NT2/D1 (cell line): ENCODE data around the gene GTPBP3.

Experiments
- DNase-seq: peaks from one replicate; pipeline ENCODE4 v3.0.0-alpha.2; 2011; ENCODE audit warnings: low read depth, low spot score
- H3K27me3 ChIP-seq: 2 replicates; pipeline ENCODE4 v1.6.0; 2011; ENCODE audit warnings: mild to moderate bottlenecking; ENCODE audit not compliant: insufficient read length, insufficient read depth
- H3K36me3 ChIP-seq: 2 replicates; pipeline ENCODE4 v1.6.1; 2011; ENCODE audit warnings: mild to moderate bottlenecking, low read length, mixed read lengths; ENCODE audit not compliant: insufficient read depth, insufficient read length
- H3K4me1 ChIP-seq: 2 replicates; pipeline ENCODE4 v1.5.1; 2011; ENCODE audit not compliant: insufficient read depth, insufficient read length
- H3K4me3 ChIP-seq: 2 replicates; pipeline ENCODE4 v1.5.1; 2011; ENCODE audit warnings: low read depth; ENCODE audit not compliant: insufficient read length
- H3K9ac ChIP-seq: 2 replicates; pipeline ENCODE4 v1.6.0; 2011; ENCODE audit warnings: low read depth; ENCODE audit not compliant: insufficient read length
- H3K9me3 ChIP-seq: 2 replicates; pipeline ENCODE4 v1.5.1; 2011; ENCODE audit warnings: mild to moderate bottlenecking, low read length; ENCODE audit not compliant: insufficient read depth
- SUZ12 ChIP-seq: IDR thresholded peaks from 2 replicates; pipeline ENCODE4 v1.6.1; 2011; ENCODE audit not compliant: insufficient read length, insufficient read depth; ENCODE audit errors: extremely low read depth
- YY1 ChIP-seq: IDR thresholded peaks from 2 replicates; pipeline ENCODE4 v1.6.1; 2011; ENCODE audit not compliant: insufficient read length, insufficient read depth
- ZNF274 ChIP-seq: IDR thresholded peaks from 2 replicates; pipeline ENCODE4 v1.6.1; 2011; ENCODE audit warnings: mild to moderate bottlenecking, low read depth, low read length

The GTPBP3 gene

GRCh38 chr19:17325881-17326594, 11.3 kb upstream of the GTPBP3 start:
- no peak for DNase-seq
- Histone ChIP-seq H3K9me3 (no peaks in the 10 kb centered on the region), H3K4me1 (peaks cover 31% of the 10 kb centered on the region), H3K9ac (peak overlapping the region; percentile 47), H3K4me3 (no peak overlapping the region), H3K36me3 (peaks cover 53% of the 10 kb centered on the region), H3K27me3 (no peaks in the 10 kb centered on the region)
- no peak for TF ChIP-seq YY1
- TF ChIP-seq SUZ12 = no peak
- no peak for TF ChIP-seq ZNF274

GRCh38 chr19:17326595-17326966, 10.8 kb upstream of the GTPBP3 start:
- H3K27me3 ChIP-seq = no peaks in the 10 kb centered on the region
- peak overlapping the region; percentile 55 for H3K4me3 ChIP-seq
- no peaks in the 10 kb centered on the region for H3K9me3 ChIP-seq
- DNase-seq = no peak
- peak overlapping the region; percentile 73 for H3K9ac ChIP-seq
- TF ChIP-seq ZNF274 (no peak), YY1 (no peak), SUZ12 (no peak)
- H3K4me1 ChIP-seq = peaks cover 30% of the 10 kb centered on the region
- H3K36me3 ChIP-seq = peaks cover 52% of the 10 kb centered on the region

- Histone ChIP-seq H3K4me3 (peak overlapping the region; percentile 55), H3K4me1 (peaks cover 27% of the 10 kb centered on the region), H3K9me3 (no peaks in the 10 kb centered on the region), H3K27me3 (no peaks in the 10 kb centered on the region), H3K9ac (peak overlapping the region; percentile 73), H3K36me3 (peaks cover 47% of the 10 kb centered on the region)
- TF ChIP-seq YY1 (no peak), SUZ12 (no peak), ZNF274 (no peak)
- DNase-seq = no peak
These were observed 10.2 kb upstream of the GTPBP3 start for GRCh38 chr19:17327068-17327653.

- H3K9me3 ChIP-seq = peaks cover 4% of the 10 kb centered on the region; the same call in 1 of the 2 replicates
- peak overlapping the region; percentile 55 for H3K4me3 ChIP-seq
- no peaks in the 10 kb centered on the region for H3K27me3 ChIP-seq
- peaks cover 47% of the 10 kb centered on the region for H3K36me3 ChIP-seq
- peaks cover 22% of the 10 kb centered on the region for H3K4me1 ChIP-seq
- no peak for DNase-seq
- TF ChIP-seq ZNF274 (no peak), YY1 (no peak), SUZ12 (no peak)
- H3K9ac ChIP-seq = peak overlapping the region; percentile 77
These were observed 9.5 kb upstream of the GTPBP3 start for GRCh38 chr19:17327654-17328516.

- no peak for DNase-seq
- peak overlapping the region; percentile 55 for H3K4me3 ChIP-seq
- peaks cover 50% of the 10 kb centered on the region for H3K36me3 ChIP-seq
- H3K9ac ChIP-seq = peak overlapping the region; percentile 77
- TF ChIP-seq YY1 (no peak), ZNF274 (no peak), SUZ12 (no peak)
- no peaks in the 10 kb centered on the region for H3K27me3 ChIP-seq
- peaks cover 27% of the 10 kb centered on the region for H3K4me1 ChIP-seq
- H3K9me3 ChIP-seq = peaks cover 5% of the 10 kb centered on the region; the same call in 1 of the 2 replicates
These were observed 8.6 kb upstream of the GTPBP3 start for GRCh38 chr19:17328517-17329365.

- H3K4me1 ChIP-seq = peaks cover 23% of the 10 kb centered on the region
- peaks cover 5% of the 10 kb centered on the region; the same call in 1 of the 2 replicates for H3K9me3 ChIP-seq
- no peak for DNase-seq
- TF ChIP-seq ZNF274 = no peak
- TF ChIP-seq SUZ12 = no peak
- TF ChIP-seq YY1 = no peak
- peaks cover 45% of the 10 kb centered on the region for H3K36me3 ChIP-seq
- peak overlapping the region; percentile 77 for H3K9ac ChIP-seq
- no peaks in the 10 kb centered on the region for H3K27me3 ChIP-seq
- peak overlapping the region; percentile 24 for H3K4me3 ChIP-seq
These were observed 7.7 kb upstream of the GTPBP3 start for GRCh38 chr19:17329366-17330261.
